Measurements from ENCODE around the gene IL16. TPM values are rescaled to one million over a fixed set of nuclear protein-coding genes. Genes with fewer than 3 reads are reported as not detected.
"Not testable (repeated sequence)": the region's sequence is repeated elsewhere in the genome, so short reads cannot be mapped to it uniquely, and the experiment has no call there.

Gene IL16
- total RNA-seq, 1 donor, result 44.7 TPM

DNA sequence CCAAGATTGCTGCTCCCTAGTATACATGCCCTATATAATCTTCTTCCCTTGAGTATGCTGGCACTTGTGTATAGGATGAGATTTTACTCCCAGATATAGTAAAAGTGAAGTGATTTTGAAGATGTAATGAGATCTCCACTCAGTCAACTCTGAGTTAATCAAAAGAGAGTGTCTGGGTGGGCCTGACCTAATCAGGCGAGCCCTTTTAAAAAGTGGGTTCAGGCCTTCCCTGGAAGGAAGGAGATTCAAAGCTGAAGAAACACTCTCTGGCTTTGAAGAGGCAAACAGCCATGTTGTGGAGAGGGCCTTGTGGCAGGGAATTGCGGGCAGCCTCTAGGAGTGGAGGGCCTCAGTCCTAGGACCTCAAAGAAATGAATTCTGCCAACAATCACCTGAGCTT lies 132.8 kb downstream of the IL16 start:
- no peak for DNase-seq (ENCODE audit: low read depth in 2 of 3, low spot score in 2 of 3)

DNA sequence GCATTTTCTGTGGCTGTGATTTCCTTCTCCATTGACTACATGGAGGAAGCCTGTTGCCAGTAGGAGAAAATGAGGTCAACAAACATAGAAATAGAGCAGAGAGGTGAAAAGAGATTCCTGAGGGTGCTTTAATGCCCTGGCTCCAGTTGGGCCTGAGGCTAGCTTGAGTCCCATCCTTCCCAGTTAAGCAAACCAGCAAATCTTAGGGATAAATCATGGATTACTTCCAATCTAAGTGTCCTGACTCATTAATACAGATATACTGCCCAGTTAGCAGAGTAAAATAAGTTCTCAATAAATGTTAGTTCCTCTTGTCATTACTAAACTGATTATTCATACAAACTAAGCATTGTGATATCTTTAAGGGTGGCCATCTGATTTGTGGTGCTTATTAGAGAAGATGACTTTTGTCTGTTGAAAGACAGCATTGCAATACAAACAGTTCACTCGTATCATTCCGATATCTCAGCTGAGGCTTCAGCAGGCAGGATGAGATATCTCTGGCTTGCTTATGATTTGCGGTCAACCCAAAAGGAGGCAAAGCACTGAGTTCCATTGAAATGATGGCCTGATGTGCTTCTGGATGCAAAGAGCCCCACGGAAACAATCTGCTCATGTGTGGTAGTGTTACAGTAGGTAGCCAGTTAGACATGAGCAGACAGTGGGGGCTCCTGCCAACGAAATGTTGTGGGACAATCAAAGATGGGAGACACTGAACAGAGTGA lies 133.8 kb downstream of the IL16 start:
- no peak for DNase-seq (ENCODE audit: low read depth in 2 of 3, low spot score in 2 of 3)

DNA sequence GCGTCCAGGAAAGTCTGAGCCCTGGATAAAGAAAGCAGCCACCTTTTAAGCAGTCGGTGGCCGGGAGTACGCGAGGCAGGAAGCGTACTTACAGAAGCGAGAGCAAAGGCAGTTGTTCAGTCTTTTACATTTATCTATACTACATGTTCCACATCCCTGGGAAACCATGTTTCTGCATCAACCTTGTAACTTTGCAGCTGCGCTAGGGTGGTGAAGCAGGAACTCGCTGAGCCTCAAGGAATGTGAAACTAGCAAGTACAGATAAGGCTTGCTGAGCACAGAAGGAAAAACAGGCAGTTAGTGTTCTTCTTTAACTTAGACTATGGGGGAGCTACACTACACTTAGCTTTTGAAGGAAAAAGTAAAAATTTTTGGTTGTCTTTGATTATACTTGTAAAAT lies 134.5 kb downstream of the IL16 start:
- DNase-seq (ENCODE audit: low read depth in 2 of 3, low spot score in 2 of 3), result peak in 1 of 3 donors; percentile 11

DNA sequence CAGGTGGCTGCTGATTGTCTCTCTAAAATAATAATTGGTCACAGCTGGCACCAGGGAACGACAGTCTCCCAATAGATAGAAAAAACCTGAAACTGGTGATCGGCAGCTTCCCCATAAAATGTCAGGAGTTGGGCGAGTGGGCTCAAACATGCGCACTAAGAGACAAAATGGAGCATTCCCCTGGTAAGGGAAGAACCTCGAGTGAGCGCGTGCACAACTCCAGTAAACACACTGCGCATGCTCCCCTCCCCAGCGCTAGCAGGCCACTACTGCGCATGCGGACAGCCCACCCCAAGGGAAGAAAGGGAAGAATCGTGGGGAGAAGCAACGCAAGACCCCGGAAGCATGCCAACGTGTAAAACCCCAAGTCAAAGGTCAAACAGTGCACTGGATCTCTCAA lies 134.9 kb downstream of the IL16 start:
- no peak for DNase-seq (ENCODE audit: low read depth in 2 of 3, low spot score in 2 of 3)

DNA sequence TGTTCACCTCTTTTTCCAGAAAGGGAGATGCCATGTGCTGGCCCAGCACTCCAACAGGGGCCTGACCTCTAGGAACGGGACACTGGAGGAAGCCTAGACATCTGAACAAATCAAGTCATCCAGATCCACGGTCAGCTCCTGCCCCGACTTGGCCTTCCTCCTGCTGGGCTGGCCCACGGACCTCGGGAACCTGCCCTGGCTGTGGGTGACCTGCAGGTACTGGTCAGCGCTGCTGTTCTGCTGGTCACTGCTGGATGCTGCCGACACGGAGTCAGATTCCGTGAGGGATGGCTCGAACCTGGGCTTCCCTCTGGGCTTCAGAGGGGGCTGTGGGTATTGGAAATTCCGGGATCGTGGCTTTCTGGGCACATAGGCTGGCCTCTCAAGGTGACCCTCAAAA lies 135.6 kb downstream of the IL16 start:
- DNase-seq (ENCODE audit: low read depth in 2 of 3, low spot score in 2 of 3), result no peak

DNA sequence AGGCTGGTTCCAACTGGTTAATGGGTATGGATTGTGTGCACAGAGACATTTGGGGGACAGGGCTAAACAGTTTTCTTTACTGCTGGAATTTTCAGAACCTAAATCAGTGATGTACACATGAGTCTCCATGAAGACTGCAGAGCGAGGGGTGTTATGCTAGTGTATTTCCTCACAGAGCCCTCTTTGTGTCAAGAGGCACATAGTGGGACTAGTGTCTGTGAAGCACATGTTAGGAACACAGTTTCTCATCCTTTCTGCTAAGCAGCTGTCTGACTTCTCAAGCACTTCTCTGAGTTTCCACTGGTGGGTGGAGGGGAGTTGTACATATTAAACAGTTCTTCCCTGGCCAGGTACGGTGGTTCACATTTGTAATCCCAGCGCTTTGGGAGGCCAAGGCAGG lies 136.7 kb downstream of the IL16 start:
- DNase-seq (ENCODE audit: low read depth in 2 of 3, low spot score in 2 of 3), result no peak

DNA sequence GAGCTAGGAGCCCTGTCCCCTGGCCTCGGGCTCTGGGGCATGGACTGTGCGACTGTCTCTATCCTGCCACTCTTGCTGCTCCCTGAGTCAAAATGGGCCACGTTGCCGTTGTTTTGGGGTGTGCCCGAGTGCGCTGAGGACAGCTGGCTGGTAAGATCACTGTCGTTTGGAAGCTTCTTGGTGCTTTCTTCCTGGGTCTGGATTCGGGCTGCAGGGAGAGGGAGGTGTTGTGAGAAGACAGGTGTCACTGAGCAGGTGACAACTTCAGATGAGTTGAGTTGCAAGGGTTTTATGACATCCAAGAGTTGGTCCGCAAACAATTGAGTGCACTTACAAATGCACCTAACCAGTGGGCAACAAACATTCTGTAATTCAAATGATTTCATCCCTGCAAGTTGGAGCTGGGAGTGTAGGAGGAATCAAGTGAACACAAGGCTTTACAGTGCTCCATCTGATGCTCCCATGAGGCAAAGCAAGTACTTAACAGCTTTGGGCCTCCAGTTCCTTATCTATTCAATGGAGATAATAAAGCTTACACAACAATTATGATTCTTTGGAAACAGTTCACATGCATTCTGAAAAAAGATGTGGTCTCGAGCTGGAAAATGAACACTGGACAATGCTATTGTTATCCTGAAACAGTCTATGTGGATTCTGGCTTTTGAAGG lies 138.2 kb downstream of the IL16 start:
- DNase-seq (ENCODE audit: low read depth in 2 of 3, low spot score in 2 of 3), result no peak

DNA sequence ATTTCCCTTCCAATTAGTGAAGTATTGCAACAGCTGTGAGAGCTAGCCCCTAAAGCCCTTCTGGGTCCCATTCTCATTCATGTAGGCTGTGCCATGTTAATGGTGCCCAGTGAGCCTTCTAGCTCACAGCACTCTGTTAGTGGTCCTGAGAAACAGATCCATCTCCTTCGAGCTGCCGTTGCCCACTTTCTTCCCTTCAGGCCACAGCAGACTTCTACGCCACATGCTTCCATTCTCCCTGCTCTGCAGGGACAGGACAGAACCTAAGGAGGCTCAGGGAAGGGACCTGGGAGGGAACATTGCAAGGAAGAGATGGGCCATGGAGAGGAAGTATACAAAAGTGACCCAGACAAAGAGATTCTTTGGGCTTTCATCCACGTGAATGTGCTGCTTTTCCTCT lies 139.0 kb downstream of the IL16 start:
- no peak for DNase-seq (ENCODE audit: low read depth in 2 of 3, low spot score in 2 of 3)

DNA sequence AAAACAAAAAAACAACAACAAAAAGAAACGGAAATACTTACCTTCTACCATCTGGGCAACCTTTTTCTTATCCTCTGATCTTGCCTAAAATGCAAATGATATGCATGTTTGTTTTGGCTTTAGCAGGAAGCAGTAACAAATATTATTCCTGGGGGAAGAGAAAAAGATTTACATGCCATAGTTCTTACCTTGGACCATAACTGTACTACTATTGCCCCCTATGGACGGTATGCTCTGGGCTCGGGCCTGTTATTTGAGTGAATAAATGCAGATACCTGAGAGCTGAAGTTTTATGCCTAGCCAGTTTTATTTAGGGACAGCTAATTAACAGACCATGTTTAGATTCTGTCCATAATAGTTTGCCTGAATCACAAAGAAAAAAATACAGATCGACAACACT lies 139.9 kb downstream of the IL16 start:
- peak in 1 of 3 donors; percentile 39 for DNase-seq (ENCODE audit: low read depth in 2 of 3, low spot score in 2 of 3)

DNA sequence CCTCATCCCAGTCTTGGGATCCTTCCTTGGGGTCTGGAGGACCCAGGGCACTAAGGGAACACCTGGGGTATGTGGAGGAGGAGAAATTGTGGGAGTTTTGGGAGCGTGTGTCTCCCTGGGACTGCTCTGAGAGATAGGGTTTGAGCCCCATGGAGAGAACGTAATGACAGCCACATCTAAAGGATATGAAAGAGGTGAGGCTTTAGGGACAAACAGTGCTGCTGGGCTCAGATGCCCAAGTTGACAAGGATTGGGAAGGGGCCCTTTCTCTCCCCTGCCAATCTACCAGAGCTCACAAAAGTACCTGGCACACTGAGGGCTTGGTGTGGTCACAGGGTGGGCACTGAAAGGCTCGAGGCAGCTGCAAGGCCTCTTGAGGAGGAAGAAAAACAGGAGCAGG lies 140.6 kb downstream of the IL16 start:
- no peak for DNase-seq (ENCODE audit: low read depth in 2 of 3, low spot score in 2 of 3)

DNA sequence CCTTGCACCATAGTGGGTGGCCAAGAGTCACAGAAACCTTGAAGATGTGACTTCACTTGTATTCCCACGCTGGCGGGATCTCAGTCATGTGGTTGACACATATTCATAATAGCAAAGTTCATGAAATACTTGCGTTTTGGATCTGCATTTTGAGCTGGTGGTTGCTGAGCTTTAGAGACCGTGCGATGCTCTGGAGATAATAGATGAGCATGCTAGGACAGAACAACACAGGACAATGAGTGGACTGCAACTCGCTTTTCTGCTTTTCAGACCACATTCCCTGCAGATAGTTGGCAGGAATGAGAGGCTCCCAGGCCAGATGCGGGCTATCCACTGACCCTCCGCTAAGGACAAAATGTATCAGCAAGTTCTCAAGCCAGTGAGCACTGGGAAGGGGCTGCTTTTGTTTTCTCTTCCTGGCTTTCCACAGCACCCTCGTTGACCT lies 141.1 kb downstream of the IL16 start:
- no peak for DNase-seq (ENCODE audit: low read depth in 2 of 3, low spot score in 2 of 3)

DNA sequence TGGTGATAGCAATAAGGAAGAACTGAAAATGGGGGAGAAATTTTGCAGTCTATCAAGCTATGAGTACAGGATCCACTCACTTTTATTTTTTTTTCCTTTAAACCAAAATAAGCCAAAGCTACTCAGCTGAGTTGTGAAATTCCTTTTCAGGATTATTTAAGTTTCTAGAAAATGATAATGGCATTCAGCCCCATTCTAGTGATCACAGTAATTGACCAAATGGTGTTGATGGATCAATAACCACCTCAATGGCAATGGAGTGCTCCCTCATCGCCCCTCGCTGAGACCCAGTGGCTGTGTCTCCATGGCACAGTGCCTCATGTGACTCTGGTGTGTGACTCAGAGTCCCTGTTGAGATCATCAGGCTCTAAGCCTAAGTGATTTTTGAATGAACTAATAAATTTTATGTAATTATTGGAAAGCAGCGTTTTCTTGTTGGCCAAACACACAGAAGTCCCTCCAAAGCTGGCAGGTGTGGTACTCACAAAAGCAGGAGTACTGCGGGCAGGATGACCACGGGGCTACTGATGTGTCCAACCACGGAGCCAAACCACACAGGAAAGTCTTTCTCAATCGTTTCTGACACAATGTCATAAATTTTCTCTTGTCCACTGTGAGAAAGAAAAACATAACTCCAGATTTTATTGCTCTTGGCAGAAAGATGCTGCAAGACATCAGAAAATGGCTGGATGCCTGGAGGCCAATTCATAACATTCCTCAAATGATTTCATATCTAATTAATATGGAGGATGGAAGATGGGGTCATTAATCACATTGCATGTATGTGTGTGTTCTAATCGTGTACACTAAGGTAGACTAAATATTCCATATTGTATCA lies 141.7 kb downstream of the IL16 start:
- DNase-seq (ENCODE audit: low read depth in 2 of 3, low spot score in 2 of 3), result no peak

DNA sequence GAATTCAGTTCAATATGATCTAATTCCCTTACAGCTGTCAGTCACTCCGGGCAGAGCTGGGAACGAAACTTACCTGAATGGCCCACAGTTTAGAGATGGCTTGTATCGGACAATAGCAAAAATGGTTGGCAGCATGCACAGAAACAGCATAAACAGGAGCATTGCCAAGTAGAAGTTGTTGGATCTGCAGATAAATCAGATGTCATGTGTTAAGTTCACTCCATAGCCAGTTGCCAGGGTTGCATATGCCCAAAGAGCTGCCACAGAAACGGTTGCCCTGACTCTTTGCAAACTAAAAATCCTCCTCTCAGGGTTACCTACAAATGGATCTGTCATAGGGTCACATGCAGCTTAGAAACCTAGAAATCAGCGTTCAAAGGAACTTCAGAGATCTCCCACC lies 142.6 kb downstream of the IL16 start:
- DNase-seq (ENCODE audit: low read depth in 2 of 3, low spot score in 2 of 3), result no peak

DNA sequence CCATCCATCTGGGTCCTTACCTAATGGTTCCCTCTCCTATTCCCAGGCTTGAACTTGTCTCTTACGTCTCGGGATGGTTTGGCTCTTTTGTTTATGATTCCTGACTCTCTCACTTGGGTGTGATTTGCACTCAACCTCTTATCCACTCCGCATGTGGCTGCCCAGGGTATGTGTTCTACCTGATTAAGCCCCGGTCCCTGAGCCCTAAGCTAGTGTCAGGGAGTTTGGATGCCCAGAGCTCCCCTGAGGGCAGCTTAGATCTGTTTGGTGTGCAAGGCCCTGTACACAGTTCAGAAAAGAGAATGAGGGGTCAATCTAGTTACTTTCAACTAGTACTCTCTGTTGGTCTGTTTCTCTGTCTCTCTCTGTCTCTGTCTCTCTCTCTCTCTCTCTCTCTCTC lies 143.2 kb downstream of the IL16 start:
- no peak for DNase-seq (ENCODE audit: low read depth in 2 of 3, low spot score in 2 of 3)

DNA sequence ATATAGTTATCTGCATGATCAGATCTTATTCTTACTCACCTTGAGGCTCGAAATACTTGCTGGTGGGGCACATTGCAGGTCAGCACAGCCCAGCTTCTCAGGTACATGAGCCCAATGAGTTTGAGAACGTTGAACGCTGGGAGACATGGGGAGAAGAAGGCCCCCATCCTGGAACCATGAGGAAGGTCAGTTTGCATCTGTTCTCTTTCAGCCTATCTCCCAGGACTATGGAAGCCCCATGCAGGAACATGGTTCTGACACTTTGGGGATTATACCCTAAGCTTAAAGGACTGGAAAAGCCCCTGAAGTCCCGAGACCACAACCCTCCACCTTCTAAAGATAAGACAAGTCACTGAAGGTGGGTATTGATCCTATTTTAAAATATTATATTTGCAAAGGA lies 144.7 kb downstream of the IL16 start:
- DNase-seq (ENCODE audit: low read depth in 2 of 3, low spot score in 2 of 3), result no peak

DNA sequence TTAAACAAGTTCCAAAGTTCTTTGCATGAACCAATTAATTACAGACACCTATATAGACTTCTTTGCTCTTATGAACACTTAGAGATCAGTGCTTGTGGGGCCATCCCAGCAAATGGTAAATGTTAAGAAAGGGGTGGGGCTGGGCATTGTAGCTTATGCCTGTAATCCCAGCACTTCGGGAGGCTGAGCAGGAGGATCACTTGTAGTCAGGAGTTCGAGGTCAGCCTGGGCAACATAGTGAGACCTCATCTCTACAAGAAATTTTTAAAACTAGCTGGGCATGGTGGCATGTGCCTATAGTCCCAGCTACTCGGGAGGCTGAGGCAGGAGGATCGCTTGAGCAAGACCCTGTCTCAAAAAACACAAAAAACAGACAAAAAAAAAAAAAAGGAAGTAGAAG lies 146.7 kb downstream of the IL16 start:
- DNase-seq (ENCODE audit: low read depth in 2 of 3, low spot score in 2 of 3), result no peak

DNA sequence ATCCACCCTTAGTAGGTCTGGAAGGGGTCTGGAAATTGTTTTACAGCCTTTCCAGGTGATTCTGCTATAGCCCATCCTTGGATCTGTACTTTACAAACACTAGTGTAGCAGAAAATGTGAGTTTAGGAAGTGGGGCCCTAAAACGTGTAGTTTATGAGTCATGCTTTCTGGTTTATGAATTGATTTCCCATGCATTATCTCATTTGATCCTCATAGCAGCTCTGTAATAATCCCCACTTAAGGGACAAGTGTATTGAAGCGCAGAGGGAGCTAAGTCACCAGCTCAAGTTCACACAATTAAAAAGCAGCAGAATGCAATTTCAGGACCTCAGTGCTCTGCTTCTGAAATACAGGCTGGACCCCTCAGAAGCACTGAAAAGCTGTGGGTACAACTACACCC lies 149.9 kb downstream of the IL16 start:
- no peak for DNase-seq (ENCODE audit: low read depth in 2 of 3, low spot score in 2 of 3)

DNA sequence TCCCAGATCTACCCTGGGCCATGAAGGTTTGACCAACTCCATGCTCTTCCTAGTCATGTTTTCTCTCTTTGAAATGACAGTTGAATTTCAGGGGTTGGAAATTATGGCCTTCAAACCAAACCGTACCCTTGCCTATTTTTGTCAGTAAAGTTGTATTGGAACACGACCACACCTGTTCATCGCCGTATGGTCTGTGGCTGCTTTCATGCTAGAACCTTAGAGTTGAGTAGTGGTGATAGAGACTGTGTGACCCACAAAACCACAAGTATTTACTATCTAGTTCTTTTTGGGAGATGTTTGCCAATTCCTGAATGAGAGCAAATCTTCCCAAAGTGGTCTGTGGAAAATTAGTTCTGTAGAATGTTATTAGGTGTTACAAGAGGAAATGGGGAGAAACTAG lies 151.2 kb downstream of the IL16 start:
- DNase-seq (ENCODE audit: low read depth in 2 of 3, low spot score in 2 of 3), result no peak

DNA sequence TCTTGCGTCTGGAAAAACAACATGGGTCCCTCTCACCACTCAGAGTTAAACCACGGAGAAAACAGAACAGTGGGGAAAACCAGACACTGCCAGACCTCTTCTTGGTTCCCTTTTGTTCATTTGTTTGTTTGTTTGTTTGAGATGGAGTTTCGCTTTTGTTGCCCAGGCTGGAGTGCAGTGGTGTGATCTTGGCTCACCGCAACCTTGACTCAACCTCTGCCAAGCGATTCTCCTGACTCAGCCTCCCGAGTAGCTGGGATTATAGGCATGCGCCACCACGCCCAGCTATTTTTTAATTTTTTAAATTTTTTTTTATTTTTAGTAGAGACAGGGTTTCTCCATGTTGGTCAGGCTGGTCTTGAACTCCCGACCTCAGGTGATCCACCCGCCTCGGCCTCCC lies 152.0 kb downstream of the IL16 start:
- not testable (repeated sequence) for DNase-seq (ENCODE audit: low read depth in 2 of 3, low spot score in 2 of 3)

DNA sequence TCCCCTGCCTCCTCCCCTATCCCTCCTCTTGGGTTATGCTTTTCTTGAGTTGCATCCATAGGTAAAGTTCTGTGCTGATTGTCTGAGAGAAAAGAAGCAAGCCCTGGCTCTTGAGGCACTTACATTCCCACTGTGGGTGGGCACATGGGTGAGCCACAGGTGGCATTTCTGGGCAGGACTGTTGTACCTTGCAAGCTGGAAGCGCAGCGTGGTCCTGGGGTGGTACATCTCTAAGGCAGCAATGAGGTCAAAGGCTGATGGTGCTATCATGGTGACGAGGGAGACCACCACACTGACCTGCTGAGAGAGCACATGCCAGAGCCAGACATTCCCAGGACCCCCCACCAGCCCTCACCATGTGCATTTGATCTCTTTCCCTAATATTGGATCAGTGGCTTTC lies 152.6 kb downstream of the IL16 start:
- no peak for DNase-seq (ENCODE audit: low read depth in 2 of 3, low spot score in 2 of 3)

DNA sequence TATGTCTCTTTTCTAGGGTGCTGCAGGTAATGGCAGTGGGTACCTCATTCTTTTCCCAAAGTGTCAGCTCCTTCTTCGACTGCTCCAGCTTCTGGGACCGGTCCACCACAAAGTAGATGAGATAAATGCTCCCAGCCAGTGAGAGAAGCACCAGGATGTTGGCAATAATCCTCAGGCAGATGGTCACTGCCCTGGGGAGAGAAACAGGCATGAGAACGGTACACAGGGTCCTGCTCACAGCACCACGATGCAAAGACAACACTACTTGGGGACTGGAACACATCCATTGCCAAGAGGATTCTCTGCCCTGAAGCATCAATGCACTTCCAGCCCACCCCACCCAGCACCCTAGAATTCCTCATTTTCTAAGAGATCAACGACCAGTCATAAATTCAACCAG lies 155.0 kb downstream of the IL16 start:
- no peak for DNase-seq (ENCODE audit: low read depth in 2 of 3, low spot score in 2 of 3)

DNA sequence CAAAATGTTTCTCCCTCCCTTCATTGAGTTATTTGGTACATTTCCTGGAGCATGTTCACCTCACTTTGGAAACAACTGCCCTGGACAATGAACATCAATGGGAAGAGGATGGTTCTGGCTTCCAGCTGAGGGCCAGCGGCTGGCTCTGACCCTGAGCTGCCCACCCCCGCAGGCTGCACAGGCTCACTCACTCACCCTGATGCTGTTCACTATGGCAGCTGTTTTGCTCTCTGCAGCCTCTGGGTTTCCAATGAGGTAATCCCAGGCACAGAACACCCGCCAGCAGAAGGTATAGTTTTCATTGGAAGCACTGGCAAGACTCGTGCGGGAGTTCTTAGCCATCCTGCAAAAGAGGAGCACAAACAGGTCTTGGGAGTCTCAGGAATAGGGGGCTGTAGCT lies 159.6 kb downstream of the IL16 start:
- no peak for DNase-seq (ENCODE audit: low read depth in 2 of 3, low spot score in 2 of 3)

Measured in hematopoietic multipotent progenitor cell (in vitro differentiated cells).